Hematopoietic multipotent progenitor cell treated with erythropoietin and hydrocortisone succinate and interleukin-3 and kit ligand, for 6 days (in vitro differentiated cells): ENCODE data around the gene LVRN.
"Not testable (repeated sequence)": the region's sequence is repeated elsewhere in the genome, so short reads cannot be mapped to it uniquely, and the experiment has no call there.

Experiments used
- DNase-seq: peaks from one replicate; pipeline ENCODE4 v3.0.0-alpha.2; 2015

The LVRN gene, protein sequence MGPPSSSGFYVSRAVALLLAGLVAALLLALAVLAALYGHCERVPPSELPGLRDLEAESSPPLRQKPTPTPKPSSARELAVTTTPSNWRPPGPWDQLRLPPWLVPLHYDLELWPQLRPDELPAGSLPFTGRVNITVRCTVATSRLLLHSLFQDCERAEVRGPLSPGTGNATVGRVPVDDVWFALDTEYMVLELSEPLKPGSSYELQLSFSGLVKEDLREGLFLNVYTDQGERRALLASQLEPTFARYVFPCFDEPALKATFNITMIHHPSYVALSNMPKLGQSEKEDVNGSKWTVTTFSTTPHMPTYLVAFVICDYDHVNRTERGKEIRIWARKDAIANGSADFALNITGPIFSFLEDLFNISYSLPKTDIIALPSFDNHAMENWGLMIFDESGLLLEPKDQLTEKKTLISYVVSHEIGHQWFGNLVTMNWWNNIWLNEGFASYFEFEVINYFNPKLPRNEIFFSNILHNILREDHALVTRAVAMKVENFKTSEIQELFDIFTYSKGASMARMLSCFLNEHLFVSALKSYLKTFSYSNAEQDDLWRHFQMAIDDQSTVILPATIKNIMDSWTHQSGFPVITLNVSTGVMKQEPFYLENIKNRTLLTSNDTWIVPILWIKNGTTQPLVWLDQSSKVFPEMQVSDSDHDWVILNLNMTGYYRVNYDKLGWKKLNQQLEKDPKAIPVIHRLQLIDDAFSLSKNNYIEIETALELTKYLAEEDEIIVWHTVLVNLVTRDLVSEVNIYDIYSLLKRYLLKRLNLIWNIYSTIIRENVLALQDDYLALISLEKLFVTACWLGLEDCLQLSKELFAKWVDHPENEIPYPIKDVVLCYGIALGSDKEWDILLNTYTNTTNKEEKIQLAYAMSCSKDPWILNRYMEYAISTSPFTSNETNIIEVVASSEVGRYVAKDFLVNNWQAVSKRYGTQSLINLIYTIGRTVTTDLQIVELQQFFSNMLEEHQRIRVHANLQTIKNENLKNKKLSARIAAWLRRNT

DNA sequence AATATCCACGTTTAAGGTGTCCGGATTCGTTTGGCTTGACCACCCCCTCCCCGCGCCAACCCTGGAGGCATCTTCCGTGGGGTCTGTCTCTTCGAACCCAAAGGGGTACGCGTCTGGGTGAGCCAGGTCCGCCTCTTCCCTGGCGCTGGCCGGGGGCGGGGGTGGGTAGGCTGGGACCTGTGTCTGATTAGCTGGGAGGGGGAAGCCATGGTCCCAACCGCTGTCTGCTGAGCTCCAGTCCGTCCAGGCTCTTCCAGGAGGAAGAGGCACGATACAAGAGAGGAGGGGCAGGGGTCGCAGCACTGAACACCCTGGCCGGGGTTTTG lies at the start of gene LVRN:
Gene LVRN, plus strand, starts transcription at position 237 of the 326 bp plus-strand sequence. CDS start 143 bp downstream, outside the sequence.
- no peak for DNase-seq

DNA sequence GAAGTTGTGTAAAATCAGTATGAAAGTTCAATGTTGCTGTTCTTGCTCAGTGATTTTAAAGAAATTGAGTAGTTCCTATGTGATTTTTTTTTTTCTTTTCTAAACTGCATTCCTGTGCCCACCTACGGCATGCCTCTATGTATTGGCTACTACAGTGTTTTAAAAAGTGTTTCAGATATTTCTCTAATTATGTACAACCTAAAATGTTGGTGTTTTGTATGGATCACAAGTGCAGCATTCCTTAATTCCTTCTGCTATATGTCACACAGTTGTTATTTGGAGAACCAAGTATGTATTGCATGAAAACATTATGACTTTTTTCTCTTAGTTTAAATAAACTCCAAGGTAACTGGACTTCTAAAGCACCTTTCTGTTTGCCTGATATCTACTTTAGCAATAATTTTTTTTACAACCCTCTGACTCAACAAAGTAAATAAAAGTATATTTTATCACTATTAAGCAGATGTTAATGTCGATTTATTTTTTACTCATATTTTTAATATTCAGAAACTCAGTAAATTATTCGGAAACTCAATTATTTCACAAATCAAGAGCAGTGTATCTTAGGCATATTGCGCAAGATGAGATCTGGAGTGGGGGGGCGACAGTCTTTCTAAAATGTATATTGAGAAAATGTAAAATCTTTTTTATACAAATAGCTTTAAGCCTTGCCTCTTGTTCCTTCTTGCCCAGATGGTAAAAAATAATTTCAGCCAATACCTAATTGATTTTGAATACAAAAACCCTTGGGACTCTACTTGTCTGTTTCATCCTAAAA lies 48.5 kb upstream of the LVRN start:
- DNase-seq = not testable (repeated sequence)

DNA sequence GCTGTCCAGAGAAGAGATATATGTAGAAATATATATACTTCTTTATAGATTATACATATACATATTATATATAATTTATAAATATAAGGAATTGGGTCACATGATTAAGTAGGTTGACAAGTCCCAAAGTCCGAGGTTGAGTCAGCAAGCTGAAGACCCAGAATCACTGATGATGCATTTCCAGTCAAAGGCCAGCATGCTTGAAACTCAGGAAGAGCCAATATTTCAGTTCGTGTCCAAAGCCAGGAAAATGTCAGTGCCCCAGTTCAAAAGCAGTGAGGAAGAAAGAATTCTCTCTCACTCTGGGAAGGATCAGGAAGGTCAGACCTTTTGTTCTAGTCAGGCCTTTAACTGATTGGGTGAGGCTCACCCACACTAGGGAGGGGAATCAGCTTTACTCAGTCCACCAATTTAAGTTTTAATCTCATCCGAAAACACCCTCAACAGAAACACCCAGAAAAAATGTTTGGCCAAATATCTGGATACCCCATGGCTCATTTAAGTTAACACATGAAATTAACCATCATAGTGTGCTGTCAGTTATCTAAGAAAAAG lies 42.0 kb upstream of the LVRN start:
- DNase-seq = no peak

DNA sequence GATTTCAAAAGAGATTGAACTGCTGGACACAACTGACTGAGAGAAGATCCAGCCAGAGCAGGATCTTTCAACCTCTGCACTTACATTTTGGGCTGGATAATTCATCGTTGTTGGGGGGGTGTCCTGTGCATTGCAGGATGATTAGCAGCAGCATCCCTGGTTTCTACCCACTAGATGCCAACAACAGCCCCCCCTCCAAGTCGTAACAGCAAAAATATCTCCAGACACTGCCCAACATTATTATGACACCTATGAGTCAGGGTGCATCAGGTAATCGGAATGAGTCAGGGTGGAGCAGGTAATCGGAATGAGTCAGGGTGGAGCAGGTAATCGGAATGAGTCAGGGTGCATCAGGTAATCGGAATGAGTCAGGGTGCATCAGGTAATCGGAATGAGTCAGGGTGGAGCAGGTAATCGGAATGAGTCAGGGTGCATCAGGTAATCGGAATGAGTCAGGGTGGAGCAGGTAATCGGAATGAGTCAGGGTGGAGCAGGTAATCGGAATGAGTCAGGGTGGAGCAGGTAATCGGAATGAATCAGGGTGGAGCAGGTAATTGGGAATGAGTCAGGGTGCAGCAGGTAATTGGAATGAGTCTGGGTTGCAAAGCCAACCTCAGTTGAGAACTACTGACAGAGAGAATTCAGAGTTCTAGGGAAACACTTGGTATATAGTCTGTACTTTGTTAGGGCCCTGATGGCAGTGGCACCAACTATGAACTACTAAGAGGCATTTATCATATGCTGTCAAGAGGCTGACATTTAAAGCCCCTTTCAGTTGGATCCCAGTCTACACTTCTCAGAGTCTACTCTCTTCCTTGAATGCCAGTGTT lies 33.5 kb upstream of the LVRN start:
- DNase-seq = not testable (repeated sequence)

DNA sequence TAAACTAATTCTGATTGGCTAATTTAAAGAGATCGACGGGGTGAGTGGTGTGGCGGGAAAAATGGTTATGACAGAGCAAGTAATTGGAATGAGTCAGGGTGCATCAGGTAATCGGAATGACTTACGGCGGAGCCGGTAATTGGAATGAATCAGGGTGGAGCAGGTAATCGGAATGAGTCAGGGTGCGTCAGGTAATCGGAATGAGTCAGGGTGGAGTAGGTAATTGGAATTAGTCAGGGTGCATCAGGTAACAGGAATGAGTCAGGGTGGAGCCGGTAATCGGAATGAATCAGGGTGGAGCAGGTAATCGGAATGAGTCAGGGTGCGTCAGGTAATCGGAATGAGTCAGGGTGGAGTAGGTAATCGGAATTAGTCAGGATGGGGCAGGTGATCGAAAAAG lies 32.1 kb upstream of the LVRN start:
- DNase-seq = not testable (repeated sequence)

DNA sequence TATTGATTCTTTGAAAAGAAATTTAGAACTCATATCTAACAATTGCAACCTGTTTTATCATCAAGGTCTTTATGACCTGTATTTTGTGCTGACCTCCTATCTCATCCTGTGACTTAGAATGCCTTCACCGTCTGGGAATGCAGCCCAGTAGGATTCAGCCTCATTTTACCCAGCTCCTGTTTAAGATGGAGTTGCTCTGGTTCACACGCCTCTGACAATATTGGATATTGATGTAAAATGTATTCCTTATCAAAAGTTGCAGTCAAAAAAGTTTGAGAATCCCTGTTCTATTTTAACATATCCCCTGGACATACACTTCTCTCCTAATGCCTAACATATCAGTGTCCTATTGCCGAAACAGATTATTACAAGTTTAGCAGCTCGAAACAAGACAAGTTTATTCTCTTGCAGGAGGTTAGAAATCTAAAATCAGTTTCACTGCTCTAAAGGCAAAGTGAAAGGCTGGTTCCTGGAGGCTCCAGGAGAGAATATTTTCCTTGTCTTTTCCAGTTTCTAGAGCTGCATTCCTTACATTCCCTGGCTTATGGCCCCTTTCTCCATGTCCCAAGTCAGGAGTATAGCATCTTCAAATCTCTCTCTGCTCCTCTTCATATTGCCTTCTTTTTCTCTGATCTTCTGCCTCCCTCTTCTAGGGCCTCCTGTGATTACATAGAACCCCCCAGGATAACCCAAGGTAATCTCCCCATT lies 31.5 kb upstream of the LVRN start:
- DNase-seq = no peak

DNA sequence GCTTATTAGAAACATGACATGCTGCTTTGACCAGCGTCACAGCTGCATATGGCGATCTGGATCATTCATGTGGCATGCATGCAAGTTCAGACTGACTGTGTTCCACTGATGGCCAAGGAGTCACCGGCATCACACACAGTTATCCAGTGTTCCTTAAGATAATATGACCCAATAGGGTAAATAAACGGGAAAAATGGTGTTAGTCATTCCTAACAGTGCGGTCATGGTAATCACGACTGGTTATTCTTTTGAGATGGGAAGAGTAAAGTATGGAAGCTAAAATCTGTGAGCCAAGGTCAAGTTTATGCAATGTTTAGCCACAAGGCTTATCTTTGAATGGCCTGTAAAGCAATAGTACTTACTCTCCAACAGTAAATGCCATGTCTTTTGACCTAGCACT lies 29.3 kb upstream of the LVRN start:
- DNase-seq = no peak

DNA sequence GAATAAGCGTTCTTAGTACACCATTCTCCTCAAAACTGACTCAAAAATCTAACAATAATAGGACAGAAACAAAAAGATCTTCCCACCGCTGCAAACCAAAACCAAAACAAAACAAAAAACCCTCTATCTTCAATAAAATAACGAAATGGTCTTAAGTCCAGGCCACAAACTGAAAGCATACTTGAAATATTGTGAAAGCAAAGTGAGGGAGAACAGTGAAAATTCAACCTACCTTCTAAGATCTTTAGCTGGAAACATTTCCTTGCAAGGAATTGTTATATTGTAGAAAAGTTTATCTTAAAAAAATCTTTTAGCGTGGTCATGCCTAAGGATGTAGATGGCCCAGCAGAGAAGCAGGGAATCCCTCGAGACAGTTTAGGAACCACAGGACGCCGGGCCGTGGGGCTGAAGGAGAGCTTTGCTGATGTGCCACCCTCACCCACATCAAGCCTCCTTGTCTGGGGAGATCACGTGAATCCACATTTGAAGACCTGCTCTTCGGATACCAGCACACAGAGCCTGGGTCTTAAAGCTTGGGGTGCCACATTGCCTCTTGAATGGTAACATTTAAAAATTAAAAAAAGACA lies 27.8 kb upstream of the LVRN start:
- no peak for DNase-seq

DNA sequence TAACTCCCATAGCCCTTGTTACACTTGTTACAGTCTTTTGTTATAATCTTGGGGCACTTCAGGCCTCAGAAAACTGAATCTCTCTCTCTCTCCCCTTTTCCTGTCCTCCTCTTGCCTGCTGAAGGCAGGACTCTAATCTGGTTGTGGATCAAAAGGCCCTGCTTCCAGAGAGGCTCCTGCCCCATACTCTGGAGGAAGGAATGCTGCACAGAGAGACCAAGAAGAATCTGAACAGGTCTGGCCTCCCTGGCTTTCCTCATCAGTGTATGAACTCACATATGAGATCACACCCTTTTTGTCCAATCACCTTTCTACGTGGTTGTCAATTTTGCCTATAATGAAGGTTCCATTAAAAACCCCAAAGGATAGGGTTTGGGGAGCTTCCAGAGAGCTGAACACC lies 26.2 kb upstream of the LVRN start:
- no peak for DNase-seq

DNA sequence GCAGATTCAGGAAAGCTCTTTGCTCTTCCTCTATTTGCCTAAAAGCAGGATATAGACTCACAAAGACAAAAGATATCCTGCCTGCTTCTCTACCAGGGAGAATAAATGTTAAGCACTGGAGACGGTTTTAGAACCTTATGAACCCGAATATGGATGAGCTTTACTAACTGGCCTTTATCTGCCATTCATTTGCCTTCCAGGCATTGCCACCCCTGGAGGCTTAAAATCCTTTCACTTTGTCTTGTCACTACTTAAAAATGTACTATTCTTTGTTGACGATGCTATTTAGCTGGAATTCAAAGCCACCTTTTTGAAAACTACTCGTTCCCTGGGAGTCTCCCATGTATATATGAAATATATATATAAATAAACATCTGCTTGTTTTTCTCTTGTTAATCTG lies 23.2 kb upstream of the LVRN start:
- DNase-seq = no peak

DNA sequence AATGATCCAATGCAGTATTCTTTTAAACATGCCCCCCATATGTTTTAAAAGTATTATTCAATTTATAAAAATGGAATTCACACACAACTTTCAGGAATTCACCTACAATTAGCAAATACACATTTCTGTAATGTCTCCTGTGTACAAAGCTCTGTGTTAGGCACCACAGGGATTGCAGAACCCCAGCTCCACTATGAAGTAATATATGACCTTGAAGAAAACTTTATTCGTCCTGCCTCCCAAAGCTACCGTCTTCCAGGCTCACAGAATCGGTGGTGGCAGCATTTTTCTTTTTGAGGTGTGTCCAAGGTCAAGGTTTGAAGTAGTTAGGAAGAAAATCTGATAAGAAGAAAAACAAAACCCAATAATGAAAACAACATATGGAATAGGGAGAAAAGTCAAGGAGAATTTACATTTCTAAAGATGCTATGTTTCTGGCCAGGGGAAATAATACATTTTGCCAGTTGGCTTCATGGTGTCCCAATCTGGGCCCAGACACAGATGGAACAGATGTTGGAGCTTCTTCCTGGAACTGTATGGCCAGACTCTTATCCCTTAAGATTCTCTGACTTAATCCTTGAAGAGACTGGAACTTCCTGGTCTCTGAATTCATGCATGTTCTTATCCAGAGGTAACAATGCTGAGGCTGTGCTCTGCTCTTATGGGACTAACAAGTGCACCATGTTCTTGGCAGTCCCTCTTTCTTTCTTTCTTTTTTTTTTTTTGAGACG lies 22.0 kb upstream of the LVRN start:
- no peak for DNase-seq

DNA sequence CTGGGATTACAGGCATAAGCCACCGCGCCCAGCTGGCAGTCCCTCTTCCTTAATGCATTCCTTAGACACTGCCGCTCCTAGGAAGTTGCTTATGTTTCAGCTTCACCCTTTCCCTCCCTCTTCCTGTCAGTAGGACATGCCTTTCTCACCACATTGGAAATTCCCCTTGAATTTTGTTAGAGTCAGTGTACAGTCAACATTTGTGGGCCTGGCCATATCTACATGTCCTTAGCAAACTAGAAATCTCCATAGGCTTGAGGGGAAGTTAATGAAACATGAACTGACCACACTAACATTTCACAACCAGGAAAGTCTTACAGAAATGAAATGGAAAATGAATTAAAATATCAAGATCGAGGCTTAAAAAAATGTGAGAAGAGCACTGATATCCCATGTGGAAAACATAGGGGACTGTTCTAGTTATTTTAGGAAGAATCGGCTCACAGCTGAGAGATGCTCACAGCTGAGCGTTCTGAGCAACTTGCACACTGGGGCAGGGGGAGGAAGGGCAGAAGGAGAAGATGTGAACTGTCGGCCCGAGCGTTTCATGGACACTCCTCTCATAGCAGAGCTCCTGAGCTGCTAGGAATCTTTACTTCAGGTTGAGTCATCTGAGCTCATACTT lies 21.1 kb upstream of the LVRN start:
- no peak for DNase-seq

DNA sequence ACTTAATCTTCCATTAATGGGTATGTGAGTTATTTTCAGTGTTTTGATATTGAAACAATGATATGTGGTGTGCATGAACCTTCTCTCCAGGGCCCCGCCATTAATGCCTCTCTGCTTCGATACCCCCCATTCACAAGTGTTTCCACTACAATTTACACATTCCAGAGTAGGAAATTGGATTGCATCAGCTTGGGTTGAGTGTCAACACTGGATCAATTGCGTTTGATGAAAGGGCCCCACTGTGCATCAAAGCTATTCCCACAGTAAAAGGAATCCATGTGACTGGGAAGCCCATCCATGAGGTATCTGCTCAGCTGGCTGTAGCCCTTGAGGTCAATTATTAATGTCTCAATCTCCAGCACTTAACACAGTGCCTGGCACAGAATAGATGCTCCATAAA lies 17.8 kb upstream of the LVRN start:
- DNase-seq = no peak

DNA sequence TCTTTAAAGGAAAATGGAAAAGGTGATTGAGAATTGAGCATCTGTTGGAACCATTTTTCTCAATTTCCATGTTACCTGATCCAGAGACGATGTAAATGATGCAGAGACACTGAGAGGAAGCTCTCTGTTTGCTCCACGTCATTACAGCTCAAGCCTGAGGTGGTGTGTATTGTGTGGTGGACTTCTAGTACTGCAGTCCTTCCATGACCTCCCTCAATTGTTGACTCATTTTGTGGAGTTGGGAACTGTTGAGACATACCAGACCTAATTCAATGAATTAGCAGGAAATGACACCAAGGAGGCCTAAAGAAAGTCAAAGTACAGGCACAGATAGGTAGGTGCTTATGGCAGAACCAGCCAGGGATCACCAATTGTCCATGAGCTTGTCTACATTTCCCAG lies 15.6 kb upstream of the LVRN start:
- no peak for DNase-seq

DNA sequence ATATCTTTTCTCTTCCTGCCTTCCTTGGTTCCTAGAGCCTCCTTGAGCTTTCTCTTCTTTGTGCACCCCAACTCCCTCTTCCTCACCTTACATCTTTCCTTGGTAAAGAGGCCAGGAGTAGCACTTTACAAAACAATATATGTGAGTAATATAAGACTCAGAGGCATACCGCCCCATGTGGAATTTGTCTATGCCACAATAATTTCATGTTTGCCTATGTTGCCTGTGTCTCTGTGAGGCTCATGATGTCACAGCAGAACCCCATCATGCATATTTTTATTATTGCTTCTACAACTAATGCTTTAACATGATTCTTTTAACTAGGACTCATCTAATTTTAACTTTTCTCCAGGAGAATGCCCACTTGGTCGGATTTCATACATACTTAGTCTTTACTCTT lies 15.0 kb upstream of the LVRN start:
- no peak for DNase-seq

DNA sequence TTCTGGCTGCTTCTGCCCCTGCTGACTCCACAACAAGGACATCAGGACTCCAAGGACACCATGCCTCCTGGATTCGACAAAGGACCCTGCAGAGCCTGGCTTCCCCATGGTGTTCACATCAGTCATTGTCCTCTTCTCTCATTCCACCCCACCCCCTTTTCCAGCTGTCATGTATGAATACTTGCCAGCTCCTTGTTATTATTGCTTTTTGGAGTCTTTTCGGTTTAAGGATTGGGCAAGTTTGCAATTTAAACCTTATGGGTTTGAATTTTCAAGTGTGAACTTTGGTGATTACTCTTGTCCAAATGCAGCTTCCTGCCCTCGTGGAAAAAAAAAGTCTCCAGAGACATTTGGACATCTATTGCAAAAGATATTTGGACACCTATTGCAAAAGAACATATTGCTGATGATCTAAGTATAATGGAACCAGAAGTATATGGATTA lies 14.2 kb upstream of the LVRN start:
- DNase-seq = no peak

DNA sequence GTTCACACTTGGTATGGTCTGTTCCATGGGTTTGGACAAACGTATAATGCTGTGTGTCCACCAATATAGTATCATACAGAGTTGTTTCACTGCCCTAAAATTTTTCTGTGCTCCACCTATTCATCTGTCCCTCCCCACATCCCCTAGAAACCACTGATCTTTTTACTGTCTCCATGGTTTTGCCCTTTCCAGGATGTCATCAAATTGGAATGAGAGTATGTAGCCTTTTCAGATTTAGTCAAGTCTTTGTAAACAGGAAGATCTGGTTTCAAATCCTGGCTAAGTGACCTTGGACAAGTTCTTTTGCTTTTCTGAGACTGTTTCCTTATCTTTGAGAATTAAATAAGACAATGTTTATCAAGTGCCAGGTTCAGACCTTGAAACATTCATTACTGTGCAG lies 13.2 kb upstream of the LVRN start:
- no peak for DNase-seq

DNA sequence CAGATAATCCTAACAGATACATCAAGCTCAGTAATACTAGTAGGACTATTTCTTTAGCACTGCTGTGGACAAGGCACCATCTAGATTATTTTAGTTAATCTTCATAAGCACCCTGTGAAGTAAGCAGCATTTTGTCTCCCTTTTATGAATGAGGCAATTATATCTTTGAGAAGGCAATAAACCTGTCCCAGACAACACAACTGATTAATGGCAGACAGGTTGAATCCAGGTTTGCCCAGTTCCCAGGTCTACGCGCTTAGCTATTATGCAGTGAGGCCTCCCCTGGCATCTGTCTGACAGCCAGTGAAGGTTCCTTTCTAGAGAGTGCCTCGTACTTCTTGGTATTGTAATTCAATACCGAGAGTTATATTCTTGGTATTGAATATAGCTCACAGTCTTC lies 9.7 kb upstream of the LVRN start:
- no peak for DNase-seq

DNA sequence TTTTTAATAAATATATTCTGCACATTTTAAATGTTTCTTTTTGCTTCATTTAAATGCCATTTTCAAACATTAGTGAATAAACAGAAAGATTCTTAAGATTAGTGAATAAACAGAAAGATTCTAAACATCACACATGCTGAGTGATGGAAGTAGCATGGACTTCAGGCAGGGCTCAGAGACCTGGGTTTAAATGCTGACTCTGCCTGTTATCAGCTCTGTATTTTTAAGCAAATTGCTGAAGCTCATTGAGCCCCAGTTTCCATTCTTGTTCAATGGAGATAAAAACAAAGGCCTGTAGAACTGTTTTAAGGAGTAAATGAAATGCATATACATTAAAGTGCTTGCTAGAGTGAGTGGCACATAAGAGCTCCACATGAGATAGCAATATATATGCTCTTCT lies 8.1 kb upstream of the LVRN start:
- DNase-seq = no peak

DNA sequence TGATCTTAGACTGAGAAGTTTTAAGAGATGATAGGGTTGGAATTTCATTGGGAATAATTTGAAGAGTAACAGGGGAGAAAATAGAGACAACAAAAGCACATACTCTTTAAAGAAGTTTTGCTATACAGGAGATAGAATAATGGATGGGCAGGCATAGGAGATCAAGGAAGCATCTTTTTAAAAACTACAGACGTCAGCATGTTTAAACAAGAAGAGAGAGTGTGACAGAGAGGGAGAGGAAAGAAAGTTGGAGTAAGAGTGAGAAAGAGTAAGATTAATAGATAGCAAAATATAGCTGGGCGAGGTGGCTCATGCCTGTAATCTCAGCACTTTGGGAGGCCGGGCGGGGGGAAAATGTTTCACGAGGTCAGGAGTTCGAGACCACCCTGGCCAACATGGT lies 5.3 kb upstream of the LVRN start:
- DNase-seq = no peak
